Measurements from ENCODE around the gene FAM193A.

DNA sequence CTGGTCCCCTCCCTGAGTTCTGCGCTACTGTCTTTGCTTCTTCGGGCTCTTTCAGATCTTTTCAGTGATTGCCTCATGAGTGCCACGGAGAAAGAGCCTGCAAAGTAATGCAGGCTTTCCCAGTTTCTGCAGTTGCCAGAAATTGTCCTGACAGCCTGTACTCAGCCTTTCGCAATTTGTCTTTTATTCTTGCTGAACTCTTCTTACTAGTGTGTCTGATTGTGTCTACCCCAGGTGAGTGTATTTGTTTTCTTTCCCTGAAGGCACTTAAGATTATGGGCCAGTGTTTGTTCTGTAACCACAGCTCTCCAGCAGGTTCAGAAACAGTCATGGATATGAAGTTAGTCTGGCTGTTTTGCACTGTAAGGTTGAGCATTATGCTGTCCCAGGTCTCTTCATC, 47.1 kb downstream of the FAM193A start:
- TF ChIP-seq POLR2A (IDR thresholded peaks at IDR 0.05; ENCODE audit: low read length) (no peak), GATA1 (IDR thresholded peaks at IDR 0.05; ENCODE audit: low read depth, low read length) (no peak)

All from erythroblast (primary cell).